ENCODE results near the gene SCN5A. TPM values are rescaled to one million over a fixed set of nuclear protein-coding genes. Genes with fewer than 3 reads are reported as not detected.

SCN5A gene
- total and polyA plus RNA-seq, 12 donors: 0.04 to 2.1 (median 0.33) TPM; not detected in 2

DNA sequence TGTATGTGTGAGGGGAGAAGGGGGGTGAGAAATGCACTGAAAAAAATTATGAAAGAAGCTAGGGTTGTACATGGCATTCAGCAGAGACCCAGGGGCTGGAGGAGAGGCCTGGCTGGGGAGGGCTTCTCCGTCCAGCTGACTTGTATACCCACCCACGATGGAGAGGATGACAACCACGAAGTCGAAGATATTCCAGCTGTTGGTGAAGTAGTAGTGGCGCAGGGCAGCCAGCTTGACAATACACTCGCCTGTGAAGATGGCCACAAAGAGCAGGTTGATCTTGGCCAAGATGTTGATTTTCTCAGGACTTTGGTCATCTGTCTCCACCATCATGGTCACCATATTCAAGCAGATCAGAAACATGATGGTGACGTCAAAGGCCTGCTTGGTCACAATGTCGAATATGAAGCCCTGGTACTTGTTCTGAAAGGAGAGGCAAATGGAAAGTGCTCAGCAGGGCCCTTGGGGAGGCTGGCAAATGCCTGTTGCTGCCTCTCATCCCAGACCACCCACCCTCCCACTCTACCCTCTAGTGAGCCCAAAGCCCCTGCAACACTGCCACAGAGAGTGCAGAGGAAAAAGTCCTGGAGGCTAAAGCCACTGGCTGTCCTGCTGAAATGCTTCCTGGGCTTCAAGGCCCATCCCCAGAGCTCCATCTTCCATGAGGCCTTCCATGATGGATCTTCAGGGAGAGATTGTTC is 95.2 kb downstream of the SCN5A start:
- Histone ChIP-seq H3K36me3 (replicated peaks in 1 of 2) (no peaks in the 10 kb centered on the region), H3K4me3 (no peak overlapping the region), H3K27me3 (no peaks in the 10 kb centered on the region), H3K27ac (no peak overlapping the region), H3K9me3 (replicated peaks in 1 of 3) (no peaks in the 10 kb centered on the region), H3K4me1 (replicated peaks in 1 of 2) (no peaks in the 10 kb centered on the region)
- no peak for TF ChIP-seq POLR2A (IDR thresholded peaks at IDR 0.05)
- TF ChIP-seq, protein P1, sequence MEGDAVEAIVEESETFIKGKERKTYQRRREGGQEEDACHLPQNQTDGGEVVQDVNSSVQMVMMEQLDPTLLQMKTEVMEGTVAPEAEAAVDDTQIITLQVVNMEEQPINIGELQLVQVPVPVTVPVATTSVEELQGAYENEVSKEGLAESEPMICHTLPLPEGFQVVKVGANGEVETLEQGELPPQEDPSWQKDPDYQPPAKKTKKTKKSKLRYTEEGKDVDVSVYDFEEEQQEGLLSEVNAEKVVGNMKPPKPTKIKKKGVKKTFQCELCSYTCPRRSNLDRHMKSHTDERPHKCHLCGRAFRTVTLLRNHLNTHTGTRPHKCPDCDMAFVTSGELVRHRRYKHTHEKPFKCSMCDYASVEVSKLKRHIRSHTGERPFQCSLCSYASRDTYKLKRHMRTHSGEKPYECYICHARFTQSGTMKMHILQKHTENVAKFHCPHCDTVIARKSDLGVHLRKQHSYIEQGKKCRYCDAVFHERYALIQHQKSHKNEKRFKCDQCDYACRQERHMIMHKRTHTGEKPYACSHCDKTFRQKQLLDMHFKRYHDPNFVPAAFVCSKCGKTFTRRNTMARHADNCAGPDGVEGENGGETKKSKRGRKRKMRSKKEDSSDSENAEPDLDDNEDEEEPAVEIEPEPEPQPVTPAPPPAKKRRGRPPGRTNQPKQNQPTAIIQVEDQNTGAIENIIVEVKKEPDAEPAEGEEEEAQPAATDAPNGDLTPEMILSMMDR (IDR thresholded peaks at IDR 0.05): no peak
- 89 to 91% (median 90%) methylated on average over 8 of the region's 8 CpGs for WGBS, 4 donors
- DNase-seq: peak in 1 of 7 donors; percentile 17
- intact Hi-C loops (cut with DNase I): no loop called here

DNA sequence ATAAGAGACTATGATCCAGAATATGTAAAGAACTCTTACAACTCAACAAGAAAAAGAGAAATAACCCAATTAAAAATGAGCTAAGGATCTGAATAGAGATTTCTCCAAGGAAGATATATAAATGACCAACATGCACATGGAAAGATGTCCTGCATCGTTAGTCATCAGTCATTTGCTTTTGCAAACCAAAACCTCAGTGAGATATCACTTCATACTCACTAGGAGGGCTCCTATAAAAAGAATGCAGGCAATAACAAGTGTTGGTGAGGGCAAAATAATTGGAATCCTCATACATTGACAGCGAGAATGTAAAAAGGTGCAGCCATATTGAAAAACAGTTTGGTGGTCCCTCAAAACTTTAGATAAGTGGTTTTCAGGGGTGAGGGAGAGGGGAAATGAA is 96.4 kb downstream of the SCN5A start:
- intact Hi-C loops (cut with DNase I): no loop called here
- no peaks in the 10 kb centered on the region for H3K36me3 ChIP-seq (replicated peaks in 1 of 2)
- no peaks in the 10 kb centered on the region for H3K27me3 ChIP-seq
- TF ChIP-seq, protein P1 (IDR thresholded peaks at IDR 0.05): no peak
- TF ChIP-seq POLR2A (IDR thresholded peaks at IDR 0.05): no peak
- H3K9me3 ChIP-seq (replicated peaks in 1 of 3): no peaks in the 10 kb centered on the region
- 86 to 91% (median 89%) methylated on average over 2 of the region's 2 CpGs for WGBS, 4 donors
- no peak overlapping the region for H3K27ac ChIP-seq
- no peak for DNase-seq
- H3K4me3 ChIP-seq: no peak overlapping the region
- H3K4me1 ChIP-seq (replicated peaks in 1 of 2): no peaks in the 10 kb centered on the region

DNA sequence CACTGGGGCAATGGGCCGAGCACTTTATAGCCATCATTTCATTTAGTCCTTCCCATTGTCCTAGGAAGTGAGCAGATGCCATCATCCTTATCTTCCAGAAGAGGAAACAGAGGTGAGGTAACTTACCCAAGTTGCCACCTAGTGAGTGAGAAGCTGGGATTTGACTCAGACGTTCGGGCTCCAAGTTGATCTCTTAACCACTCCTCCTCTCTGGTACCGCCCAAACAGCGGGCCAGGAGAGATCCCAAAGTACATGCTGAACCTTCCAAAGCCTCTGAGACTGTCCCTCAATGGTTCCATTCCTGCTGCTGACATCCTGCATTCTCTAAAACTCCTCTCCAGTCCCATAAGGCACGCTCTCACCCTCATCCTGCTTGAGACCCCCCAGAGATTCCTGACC is 97.1 kb downstream of the SCN5A start:
- intact Hi-C loops (cut with DNase I): no loop called here

DNA sequence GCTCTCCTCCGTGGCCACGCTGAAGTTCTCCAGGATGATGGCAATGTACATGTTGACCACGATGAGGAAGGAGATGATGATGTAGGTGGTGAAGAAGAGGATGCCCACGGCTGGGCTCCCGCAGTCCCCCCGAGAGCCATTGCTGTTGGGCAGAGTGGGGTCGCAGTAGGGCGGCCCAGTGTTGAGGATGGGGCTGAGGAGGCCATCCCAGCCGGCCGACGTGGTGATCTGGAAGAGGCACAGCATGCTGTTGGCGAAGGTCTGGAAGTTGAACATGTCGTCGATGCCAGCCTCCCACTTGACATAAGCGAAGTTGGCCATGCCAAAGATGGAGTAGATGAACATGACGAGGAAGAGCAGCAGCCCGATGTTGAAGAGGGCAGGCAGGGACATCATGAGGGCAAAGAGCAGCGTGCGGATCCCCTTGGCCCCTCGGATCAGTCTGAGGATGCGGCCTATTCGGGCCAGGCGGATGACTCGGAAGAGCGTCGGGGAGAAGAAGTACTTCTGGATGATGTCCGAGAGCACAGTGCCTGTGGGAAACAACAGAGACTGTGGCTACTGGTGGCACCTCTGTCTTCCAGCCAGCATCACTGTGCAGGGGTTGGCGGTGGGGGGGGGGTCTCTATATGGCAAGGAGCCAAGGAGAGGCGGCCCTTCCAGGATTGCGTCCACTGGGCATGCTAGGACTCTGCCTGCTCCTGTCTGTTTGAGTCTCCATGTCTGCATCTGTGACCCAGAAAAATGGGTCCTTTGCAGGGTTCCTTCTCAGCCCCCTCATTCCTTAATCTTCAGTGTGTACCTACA is 98.3 kb downstream of the SCN5A start:
- TF ChIP-seq, protein P1 (IDR thresholded peaks at IDR 0.05): no peak
- no peak for TF ChIP-seq POLR2A (IDR thresholded peaks at IDR 0.05)
- peak in 2 of 7 donors; percentile 6 to 13 for DNase-seq
- H3K36me3 ChIP-seq (replicated peaks in 1 of 2): no peaks in the 10 kb centered on the region
- H3K27me3 ChIP-seq: no peaks in the 10 kb centered on the region
- H3K4me3 ChIP-seq: no peak overlapping the region
- no peaks in the 10 kb centered on the region for H3K9me3 ChIP-seq (replicated peaks in 1 of 3)
- 90 to 96% (median 95%) methylated on average over 27 to 30 of the region's 30 CpGs for WGBS, 4 donors
- H3K27ac ChIP-seq: no peak overlapping the region
- no peaks in the 10 kb centered on the region for H3K4me1 ChIP-seq (replicated peaks in 1 of 2)
- intact Hi-C loops (cut with DNase I): no loop called here

More for the DNA sequence above, 97.1 kb downstream of the SCN5A start:
- no peak overlapping the region for H3K4me3 ChIP-seq
- DNase-seq: no peak
- no peaks in the 10 kb centered on the region for H3K36me3 ChIP-seq (replicated peaks in 1 of 2)
- TF ChIP-seq, protein P1 (IDR thresholded peaks at IDR 0.05): no peak
- no peak for TF ChIP-seq POLR2A (IDR thresholded peaks at IDR 0.05)
- no peaks in the 10 kb centered on the region for H3K27me3 ChIP-seq
- WGBS, 4 donors: 76 to 84% (median 78%) methylated on average over 6 of the region's 6 CpGs
- H3K9me3 ChIP-seq (replicated peaks in 1 of 3): no peaks in the 10 kb centered on the region
- no peak overlapping the region for H3K27ac ChIP-seq
- no peaks in the 10 kb centered on the region for H3K4me1 ChIP-seq (replicated peaks in 1 of 2)
